Bronchial epithelial cell (primary cell): Measurements from ENCODE around the gene TOPBP1. TPM values are rescaled to one million over a fixed set of nuclear protein-coding genes. Genes with fewer than 3 reads are reported as not detected.
A peak's percentile ranks its signal among the peaks of the same experiment; 100 is the strongest.

Experiments
- DNase-seq: peaks from one replicate; pipeline ENCODE4 v3.0.0-alpha.2; 2010; ENCODE audit warnings: low read depth
- FAIRE-seq: peaks from 2 replicates; lab custom pipeline; 2011; peaks lifted over from hg19 to GRCh38; lab: Jason Lieb, UNC
- H3K27me3 ChIP-seq: 2 replicates; pipeline ENCODE4 v1.5.1; 2011; ENCODE audit warnings: low read length; ENCODE audit not compliant: control insufficient read depth, insufficient read depth
- H3K36me3 ChIP-seq: 2 replicates; pipeline ENCODE4 v1.5.1; 2011; ENCODE audit warnings: low read length; ENCODE audit not compliant: control insufficient read depth, insufficient read depth
- H3K4me3 ChIP-seq: 2 replicates; pipeline ENCODE4 v1.5.1; 2011; ENCODE audit warnings: mild to moderate bottlenecking, low read depth, low read length, control low read depth
- CTCF ChIP-seq: IDR thresholded peaks from 2 replicates; pipeline ENCODE4 v1.5.1; 2011; ENCODE audit warnings: mild to moderate bottlenecking, moderate library complexity, low read length, control low read depth, inconsistent platforms; ENCODE audit not compliant: insufficient read depth, severe bottlenecking
- total RNA-seq: library from RNA; depleted of rRNA; stranded (reverse); fragments of >200 nt; gene quantifications from 2 replicates; pipeline ENCODE4 v1.2.1, GENCODE V29; 2014

Gene TOPBP1
- total RNA-seq, 1 donor from 2014 or later = 14.2 TPM

- DNase-seq (no peak), FAIRE-seq (no peak)
- Histone ChIP-seq H3K36me3 (no peaks in the 10 kb centered on the region), H3K4me3 (no peak overlapping the region), H3K27me3 (no peaks in the 10 kb centered on the region)
- TF ChIP-seq CTCF = no peak
Measured at GRCh38 chr3:133641254-133641653, 20.5 kb downstream of the TOPBP1 start.

GRCh38 chr3:133633439-133633838 lies 28.3 kb downstream of the TOPBP1 start:
- peaks cover 7% of the 10 kb centered on the region for H3K36me3 ChIP-seq
- TF ChIP-seq CTCF = no peak
- FAIRE-seq = peak; percentile 80

GRCh38 chr3:133629146-133629545 lies 32.6 kb downstream of the TOPBP1 start:
- no peak overlapping the region for H3K4me3 ChIP-seq
- no peaks in the 10 kb centered on the region for H3K27me3 ChIP-seq
- no peak for DNase-seq
- FAIRE-seq = no peak
- TF ChIP-seq CTCF = no peak
- peaks cover 5% of the 10 kb centered on the region for H3K36me3 ChIP-seq

More at GRCh38 chr3:133633439-133633838, 28.3 kb downstream of the TOPBP1 start:
- no peaks in the 10 kb centered on the region for H3K27me3 ChIP-seq
- no peak for DNase-seq
- H3K4me3 ChIP-seq = no peak overlapping the region

- DNase-seq = no peak
- H3K27me3 ChIP-seq = no peaks in the 10 kb centered on the region
- FAIRE-seq = no peak
- H3K4me3 ChIP-seq = no peak overlapping the region
- peaks cover under 1% of the 10 kb centered on the region for H3K36me3 ChIP-seq
- TF ChIP-seq CTCF = no peak
Measured at GRCh38 chr3:133627789-133628188, 34.0 kb downstream of the TOPBP1 start.

- FAIRE-seq (peak; percentile 50), DNase-seq (no peak)
- TF ChIP-seq CTCF = no peak
- Histone ChIP-seq H3K27me3 (no peaks in the 10 kb centered on the region), H3K36me3 (peaks cover 3% of the 10 kb centered on the region), H3K4me3 (no peak overlapping the region)
Measured at GRCh38 chr3:133620066-133620784, 41.5 kb downstream of the TOPBP1 start.

DNA sequence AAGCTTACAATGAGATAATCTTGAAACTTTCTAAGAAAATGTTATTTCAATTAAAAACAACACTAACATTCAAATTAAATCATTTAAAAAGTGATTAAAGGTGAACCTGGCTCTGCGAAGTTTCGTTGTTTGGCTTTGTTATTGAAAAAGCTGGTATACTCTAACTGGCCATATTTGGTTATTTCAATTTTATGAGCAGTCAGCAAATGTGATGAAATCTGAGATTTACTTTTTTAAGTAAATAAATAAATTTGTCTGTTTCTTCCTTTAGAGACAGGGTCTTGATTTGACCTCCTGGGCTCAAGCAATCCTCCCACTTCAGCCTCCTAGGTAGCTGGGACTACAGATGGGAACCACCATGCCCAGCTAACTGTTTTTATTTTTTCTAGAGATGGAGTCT lies 50.2 kb downstream of the TOPBP1 start:
- Histone ChIP-seq H3K4me3 (no peak overlapping the region), H3K27me3 (no peaks in the 10 kb centered on the region), H3K36me3 (no peaks in the 10 kb centered on the region)
- no peak for TF ChIP-seq CTCF
- DNase-seq (no peak), FAIRE-seq (no peak)
